HEK293 (cell line): ENCODE measurements around the gene RLN3.
A peak's percentile ranks its signal among the peaks of the same experiment; 100 is the strongest.

Source experiments
- GLI4 ChIP-seq: fragments of 450-650 bp; formaldehyde crosslinking; IDR thresholded peaks from 2 replicates; pipeline ENCODE4 v1.5.1; 2016; ENCODE audit warnings: missing biosample characterization, missing genetic modification characterization
- GLIS2 ChIP-seq: fragments of 450-650 bp; formaldehyde crosslinking; IDR thresholded peaks from 2 replicates; pipeline ENCODE4 v1.5.1; 2016; ENCODE audit warnings: missing biosample characterization, missing genetic modification characterization
- INSM2 ChIP-seq: fragments of 450-650 bp; formaldehyde crosslinking; IDR thresholded peaks from 2 replicates; pipeline ENCODE4 v1.5.1; 2016; ENCODE audit warnings: missing biosample characterization, missing genetic modification characterization
- MYNN ChIP-seq: fragments of 450-650 bp; formaldehyde crosslinking; IDR thresholded peaks from 2 replicates; pipeline ENCODE4 v1.5.1; 2016; ENCODE audit warnings: missing biosample characterization, missing genetic modification characterization, borderline replicate concordance
- MZF1 ChIP-seq: fragments of 450-650 bp; formaldehyde crosslinking; IDR thresholded peaks from 2 replicates; pipeline ENCODE4 v1.5.1; 2017; ENCODE audit warnings: missing biosample characterization, missing genetic modification characterization, borderline replicate concordance
- PBX3 ChIP-seq: sonication (generic); formaldehyde crosslinking; IDR thresholded peaks from 2 replicates; pipeline ENCODE4 v1.8.1; 2022; ENCODE audit warnings: mild to moderate bottlenecking, moderate library complexity, missing genetic modification reagents
- REPIN1 ChIP-seq: fragments of 450-650 bp; formaldehyde crosslinking; IDR thresholded peaks from 2 replicates; pipeline ENCODE4 v1.5.1; 2017; ENCODE audit warnings: missing biosample characterization, missing genetic modification characterization, low read depth
- SP7 ChIP-seq: fragments of 450-650 bp; formaldehyde crosslinking; IDR thresholded peaks from 2 replicates; pipeline ENCODE4 v1.5.1; 2016; ENCODE audit warnings: missing biosample characterization, missing genetic modification characterization
- TSHZ1 ChIP-seq: fragments of 450-650 bp; formaldehyde crosslinking; IDR thresholded peaks from 2 replicates; pipeline ENCODE4 v1.5.1; 2016; ENCODE audit warnings: missing biosample characterization, missing genetic modification characterization, borderline replicate concordance
- YY1 ChIP-seq: fragments of 450-650 bp; formaldehyde crosslinking; IDR thresholded peaks from 2 replicates; pipeline ENCODE4 v1.5.1; 2018; ENCODE audit warnings: missing biosample characterization, missing genetic modification characterization
- ZBTB17 ChIP-seq: fragments of 450-650 bp; formaldehyde crosslinking; IDR thresholded peaks from 2 replicates; pipeline ENCODE4 v1.5.1; 2016; ENCODE audit warnings: missing biosample characterization, missing genetic modification characterization
- ZBTB48 ChIP-seq: fragments of 450-650 bp; formaldehyde crosslinking; IDR thresholded peaks from 2 replicates; pipeline ENCODE4 v1.5.1; 2016; ENCODE audit warnings: missing biosample characterization, missing genetic modification characterization
- ZBTB6 ChIP-seq: fragments of 450-650 bp; formaldehyde crosslinking; IDR thresholded peaks from 2 replicates; pipeline ENCODE4 v1.5.1; 2017; ENCODE audit warnings: missing biosample characterization, missing genetic modification characterization
- ZFHX2 ChIP-seq: fragments of 450-650 bp; formaldehyde crosslinking; conservative IDR thresholded peaks from 2 replicates; pipeline ENCODE4 v1.5.1; 2016; ENCODE audit warnings: missing biosample characterization, missing genetic modification characterization
- ZIC2 ChIP-seq: fragments of 450-650 bp; formaldehyde crosslinking; IDR thresholded peaks from 2 replicates; pipeline ENCODE4 v1.5.1; 2016; ENCODE audit warnings: missing biosample characterization, missing genetic modification characterization
- ZNF10 ChIP-seq: fragments of 450-650 bp; formaldehyde crosslinking; IDR thresholded peaks from 2 replicates; pipeline ENCODE4 v1.5.1; 2017; ENCODE audit warnings: missing biosample characterization, missing genetic modification characterization
- ZNF114 ChIP-seq: fragments of 450-650 bp; formaldehyde crosslinking; IDR thresholded peaks from 2 replicates; pipeline ENCODE4 v1.5.0; 2017; ENCODE audit warnings: missing biosample characterization, missing genetic modification characterization
- ZNF248 ChIP-seq: fragments of 450-650 bp; formaldehyde crosslinking; IDR thresholded peaks from 2 replicates; pipeline ENCODE4 v1.5.1; 2017; ENCODE audit warnings: missing biosample characterization, missing genetic modification characterization
- ZNF335 ChIP-seq: fragments of 450-650 bp; formaldehyde crosslinking; conservative IDR thresholded peaks from 2 replicates; pipeline ENCODE4 v1.5.1; 2016; ENCODE audit warnings: missing biosample characterization, missing genetic modification characterization
- ZNF366 ChIP-seq: fragments of 450-650 bp; formaldehyde crosslinking; conservative IDR thresholded peaks from 2 replicates; pipeline ENCODE4 v1.5.1; 2016; ENCODE audit warnings: missing biosample characterization, missing genetic modification characterization
- ZNF391 ChIP-seq: fragments of 450-650 bp; formaldehyde crosslinking; IDR thresholded peaks from 2 replicates; pipeline ENCODE4 v1.5.1; 2016; ENCODE audit warnings: low read depth, missing biosample characterization, missing genetic modification characterization, borderline replicate concordance
- ZNF558 ChIP-seq: fragments of 450-650 bp; formaldehyde crosslinking; IDR thresholded peaks from 2 replicates; pipeline ENCODE4 v1.5.1; 2016; ENCODE audit warnings: missing biosample characterization, missing genetic modification characterization
- ZNF580 ChIP-seq: fragments of 450-650 bp; formaldehyde crosslinking; IDR thresholded peaks from 2 replicates; pipeline ENCODE4 v1.5.1; 2016; ENCODE audit warnings: missing biosample characterization, missing genetic modification characterization
- ZNF623 ChIP-seq: fragments of 450-650 bp; formaldehyde crosslinking; IDR thresholded peaks from 2 replicates; pipeline ENCODE4 v1.5.1; 2016; ENCODE audit warnings: missing biosample characterization, missing genetic modification characterization
- ZNF692 ChIP-seq: fragments of 450-650 bp; formaldehyde crosslinking; IDR thresholded peaks from 2 replicates; pipeline ENCODE4 v1.5.1; 2016; ENCODE audit warnings: missing biosample characterization, missing genetic modification characterization
- ZNF747 ChIP-seq: fragments of 450-650 bp; formaldehyde crosslinking; IDR thresholded peaks from 2 replicates; pipeline ENCODE4 v1.5.1; 2016; ENCODE audit warnings: missing biosample characterization, missing genetic modification characterization
- ZNF792 ChIP-seq: fragments of 450-650 bp; formaldehyde crosslinking; IDR thresholded peaks from 2 replicates; pipeline ENCODE4 v1.5.1; 2016; ENCODE audit warnings: missing biosample characterization, missing genetic modification characterization
- ZNF830 ChIP-seq: fragments of 450-650 bp; IDR thresholded peaks from 2 replicates; pipeline ENCODE4 v1.5.0; 2018; ENCODE audit warnings: missing biosample characterization, missing genetic modification characterization, low read depth, mild to moderate bottlenecking, moderate library complexity
- ZSCAN5A ChIP-seq: fragments of 450-650 bp; formaldehyde crosslinking; IDR thresholded peaks from 2 replicates; pipeline ENCODE4 v1.5.1; 2016; ENCODE audit warnings: missing biosample characterization, missing genetic modification characterization

Gene RLN3

GRCh38 chr19:14006766-14007562 lies 21.0 kb upstream of the RLN3 start (continued):
- peak; percentile 81 for TF ChIP-seq INSM2
- peak; percentile 63; the same call in 1 of the 2 replicates for TF ChIP-seq ZNF10 (tag by site-specific recombination)
- TF ChIP-seq ZNF692, result peak; percentile 96
- peak; percentile 89 for TF ChIP-seq GLI4
- TF ChIP-seq TSHZ1 (tag by site-specific recombination), result peak; percentile 65
- TF ChIP-seq ZIC2 (tag by site-specific recombination), result peak; percentile 95
- peak; percentile 94 for TF ChIP-seq MZF1 (tag by site-specific recombination)
- TF ChIP-seq YY1 (tag by site-specific recombination), result peak; percentile 77
- no peak for TF ChIP-seq ZNF114 (tag by site-specific recombination)
- TF ChIP-seq ZNF747 (tag by site-specific recombination), result no peak
- 0 out of 2 replicates have a peak, but pooled peaks have one; percentile 21 for TF ChIP-seq ZNF623 (tag by site-specific recombination)
- TF ChIP-seq SP7 (tag by site-specific recombination), result peak; percentile 96
- TF ChIP-seq ZSCAN5A, result peak; percentile 98
- peak; percentile 91 for TF ChIP-seq ZNF792
- no peak; the same call in 1 of the 2 replicates for TF ChIP-seq PBX3 (CRISPR knock-in tag)
- TF ChIP-seq ZNF558 (tag by site-specific recombination), result 0 out of 2 replicates have a peak, but pooled peaks have one; percentile 34
- 0 out of 2 replicates have a peak, but pooled peaks have one; percentile 63 for TF ChIP-seq ZBTB48 (tag by site-specific recombination)
- TF ChIP-seq REPIN1 (tag by site-specific recombination), result no peak
- TF ChIP-seq ZNF580 (tag by site-specific recombination), result peak; percentile 82
- TF ChIP-seq ZNF366, result peak; percentile 84
- TF ChIP-seq ZBTB17 (tag by site-specific recombination), result peak; percentile 95
- TF ChIP-seq GLIS2 (tag by site-specific recombination), result peak; percentile 81
- no peak for TF ChIP-seq ZBTB6 (tag by site-specific recombination)
- TF ChIP-seq ZFHX2, result peak; percentile 64
- TF ChIP-seq ZNF391, result peak; percentile 98; the same call in 1 of the 2 replicates
- TF ChIP-seq MYNN (tag by site-specific recombination), result no peak
- TF ChIP-seq ZNF335, result peak; percentile 95
- TF ChIP-seq ZNF830 (tag by site-specific recombination), result no peak
- TF ChIP-seq ZNF248 (tag by site-specific recombination), result no peak
